ENCODE measurements around the gene MBLAC1.

DNA sequence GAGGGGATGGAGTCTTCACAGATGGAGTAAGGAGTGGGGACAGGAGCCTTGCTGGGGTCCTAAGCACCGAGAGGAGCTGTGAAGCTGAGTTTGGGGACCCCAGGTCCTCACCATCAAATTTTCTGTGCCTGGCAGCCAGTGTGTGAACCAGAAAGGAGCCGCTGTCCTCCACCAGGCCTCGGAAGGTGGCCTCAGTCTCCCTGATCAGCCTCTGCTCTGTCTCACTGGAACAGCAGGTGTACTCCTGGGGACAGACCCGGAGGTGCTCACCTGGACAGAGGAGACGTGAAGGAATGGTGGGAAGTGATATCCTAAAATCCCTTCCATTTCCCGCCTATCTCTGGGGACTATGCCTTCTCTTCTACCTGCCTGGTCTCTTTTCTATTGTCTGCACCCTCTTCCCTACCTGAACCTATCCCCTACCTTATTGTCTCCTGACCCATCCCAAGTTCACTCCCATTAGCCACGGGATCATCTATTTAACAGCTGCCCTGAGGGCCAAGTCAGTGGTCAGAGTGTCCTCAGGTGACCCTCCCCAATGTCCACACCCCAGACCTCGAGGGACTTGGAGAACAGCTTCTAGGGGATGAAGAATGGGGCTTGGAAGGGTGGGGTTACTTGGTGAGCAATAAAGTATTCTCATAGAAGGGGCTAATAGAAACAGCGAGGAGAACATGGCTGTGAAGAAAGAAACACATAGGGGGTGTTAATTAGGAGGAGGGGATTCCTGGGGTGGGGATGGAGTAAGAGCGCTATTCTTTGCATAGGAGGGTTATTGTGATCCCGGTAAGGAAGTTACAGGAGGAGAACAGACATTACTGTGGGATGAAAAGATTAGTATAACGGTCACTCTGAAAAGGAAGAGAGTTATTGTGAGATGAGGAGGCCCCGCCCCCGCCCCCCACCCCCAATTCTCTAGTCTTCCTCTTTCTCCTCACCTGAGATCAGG, 49.6 kb downstream of the MBLAC1 start:
- TF ChIP-seq, protein P1, sequence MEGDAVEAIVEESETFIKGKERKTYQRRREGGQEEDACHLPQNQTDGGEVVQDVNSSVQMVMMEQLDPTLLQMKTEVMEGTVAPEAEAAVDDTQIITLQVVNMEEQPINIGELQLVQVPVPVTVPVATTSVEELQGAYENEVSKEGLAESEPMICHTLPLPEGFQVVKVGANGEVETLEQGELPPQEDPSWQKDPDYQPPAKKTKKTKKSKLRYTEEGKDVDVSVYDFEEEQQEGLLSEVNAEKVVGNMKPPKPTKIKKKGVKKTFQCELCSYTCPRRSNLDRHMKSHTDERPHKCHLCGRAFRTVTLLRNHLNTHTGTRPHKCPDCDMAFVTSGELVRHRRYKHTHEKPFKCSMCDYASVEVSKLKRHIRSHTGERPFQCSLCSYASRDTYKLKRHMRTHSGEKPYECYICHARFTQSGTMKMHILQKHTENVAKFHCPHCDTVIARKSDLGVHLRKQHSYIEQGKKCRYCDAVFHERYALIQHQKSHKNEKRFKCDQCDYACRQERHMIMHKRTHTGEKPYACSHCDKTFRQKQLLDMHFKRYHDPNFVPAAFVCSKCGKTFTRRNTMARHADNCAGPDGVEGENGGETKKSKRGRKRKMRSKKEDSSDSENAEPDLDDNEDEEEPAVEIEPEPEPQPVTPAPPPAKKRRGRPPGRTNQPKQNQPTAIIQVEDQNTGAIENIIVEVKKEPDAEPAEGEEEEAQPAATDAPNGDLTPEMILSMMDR (IDR thresholded peaks at IDR 0.05): no peak
- no peak for TF ChIP-seq ZFX (IDR thresholded peaks at IDR 0.05; ENCODE audit: borderline replicate concordance)
